ENCODE results near the gene SUCO.
"Not testable (repeated sequence)": the region's sequence is repeated elsewhere in the genome, so short reads cannot be mapped to it uniquely, and the experiment has no call there.

SUCO gene

DNA sequence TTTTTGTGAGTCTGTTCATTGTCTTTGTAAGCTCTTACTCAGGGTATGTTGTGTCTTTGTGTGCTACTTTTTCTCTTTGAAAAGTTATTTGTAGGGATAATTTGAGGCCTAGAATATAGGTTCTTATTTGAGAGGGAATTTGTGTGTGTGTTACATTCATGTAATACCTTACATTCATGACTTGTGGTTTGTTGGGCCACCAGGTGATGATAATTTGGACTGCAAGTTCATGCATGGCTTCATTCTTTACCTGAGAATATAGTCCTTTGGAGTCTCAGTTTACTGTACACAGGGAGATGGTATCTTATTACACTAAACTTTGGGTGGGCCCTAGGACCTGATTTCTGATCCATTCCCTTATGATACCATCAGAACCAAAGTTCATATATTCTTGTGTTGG is 74.2 kb downstream of the SUCO start:
- DNase-seq (ENCODE audit: low read depth in 2 of 2), result no peak

DNA sequence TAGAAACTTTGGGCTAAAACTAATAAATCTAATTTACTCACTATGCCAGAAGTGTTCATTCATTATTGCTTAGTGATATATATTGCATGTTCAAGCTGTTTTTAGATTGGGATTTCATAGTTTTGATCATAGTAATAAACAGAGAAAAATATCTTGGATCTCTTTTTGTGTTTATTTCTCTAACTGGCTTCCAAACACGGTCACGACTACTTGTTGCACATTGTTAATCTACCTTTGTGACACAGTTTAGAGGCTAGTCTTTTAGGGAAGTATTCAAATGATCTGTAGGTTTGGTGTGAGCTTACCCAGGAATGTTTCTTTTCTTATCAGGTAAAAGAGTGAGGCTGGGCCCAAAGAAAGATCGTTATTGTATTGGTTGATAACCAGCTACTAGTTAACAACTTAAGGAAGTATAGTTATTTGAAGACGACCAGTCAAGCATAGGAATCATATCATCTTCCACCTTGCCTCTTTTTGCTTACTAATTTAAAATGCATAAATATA is 75.2 kb downstream of the SUCO start:
- DNase-seq (ENCODE audit: low read depth in 2 of 2), result no peak

DNA sequence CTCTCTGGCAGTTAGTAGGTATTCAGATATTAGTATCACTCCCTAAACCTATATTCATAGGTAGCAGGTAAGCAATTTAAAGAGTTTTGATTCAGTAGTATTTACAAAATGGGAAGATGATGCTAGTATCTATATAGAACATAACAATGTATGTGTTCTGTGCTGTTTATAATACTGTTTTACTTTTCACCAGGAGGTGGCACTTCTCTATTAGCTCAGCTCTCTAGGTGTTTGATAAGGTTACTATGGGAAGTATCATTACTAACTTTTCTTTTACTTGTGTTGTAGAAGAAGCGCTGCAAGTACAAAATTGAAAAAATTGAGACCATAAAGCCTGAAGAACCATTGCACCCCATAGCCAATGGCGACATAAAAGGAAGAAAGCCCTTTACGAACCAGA is 76.6 kb downstream of the SUCO start:
- no peak for DNase-seq (ENCODE audit: low read depth in 2 of 2)

DNA sequence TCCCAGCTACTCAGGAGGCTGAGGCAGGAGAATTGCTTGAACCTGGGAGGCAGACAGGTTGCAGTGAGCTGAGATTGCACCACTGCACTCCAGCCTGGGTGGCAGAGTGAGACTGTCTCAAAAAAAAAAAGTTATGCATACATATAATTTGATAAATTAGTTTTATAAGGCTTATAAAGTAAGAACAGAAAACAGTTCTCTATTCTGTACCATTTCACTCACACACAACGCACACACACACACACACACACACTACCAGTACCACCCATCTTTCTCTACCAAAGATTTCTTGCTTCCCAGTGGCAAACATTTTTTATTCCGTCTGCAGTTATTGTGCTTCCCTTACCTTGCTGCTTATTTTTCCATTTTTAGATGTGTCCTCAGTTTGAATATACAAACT is 79.5 kb downstream of the SUCO start:
- DNase-seq (ENCODE audit: low read depth in 2 of 2), result no peak

DNA sequence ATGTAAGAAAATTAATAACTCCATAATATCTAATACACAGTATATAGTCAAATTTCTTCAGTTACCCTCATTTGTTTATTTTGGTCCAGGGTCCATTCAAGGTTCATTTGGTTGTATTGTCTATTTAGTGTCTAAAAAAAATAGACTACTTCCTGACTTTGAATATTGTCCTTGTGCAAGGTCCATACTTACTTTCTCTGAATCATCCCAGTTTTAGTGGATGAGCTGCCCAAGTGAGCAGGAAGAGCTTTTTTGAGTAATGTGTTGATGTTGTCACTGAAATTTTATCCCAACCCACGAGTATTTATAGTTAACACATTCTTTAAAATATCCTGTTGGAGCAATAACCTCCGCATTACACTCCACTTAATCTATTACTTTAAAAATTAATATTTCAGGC is 80.3 kb downstream of the SUCO start:
- no peak for DNase-seq (ENCODE audit: low read depth in 2 of 2)

DNA sequence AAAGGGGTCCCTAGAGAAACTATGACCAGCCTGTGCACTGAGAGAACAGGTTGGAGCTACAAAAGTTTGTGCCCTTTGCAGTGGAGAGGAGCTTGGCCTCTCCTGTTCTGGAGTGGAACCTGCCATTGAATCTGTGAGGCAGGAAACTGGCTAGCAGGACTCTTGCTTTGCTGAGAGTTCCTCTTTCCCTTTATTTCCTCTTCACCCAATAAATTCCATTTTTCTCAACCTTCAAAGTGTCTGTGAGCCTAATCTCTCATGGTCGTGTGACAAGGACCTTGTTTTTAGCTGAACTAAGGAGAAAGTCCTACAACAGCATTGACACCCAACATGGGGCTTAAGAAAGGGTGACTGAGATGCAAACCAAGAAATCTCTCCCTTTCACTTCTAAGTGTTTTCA is 83.2 kb downstream of the SUCO start:
- no peak for DNase-seq (ENCODE audit: low read depth in 2 of 2)

DNA sequence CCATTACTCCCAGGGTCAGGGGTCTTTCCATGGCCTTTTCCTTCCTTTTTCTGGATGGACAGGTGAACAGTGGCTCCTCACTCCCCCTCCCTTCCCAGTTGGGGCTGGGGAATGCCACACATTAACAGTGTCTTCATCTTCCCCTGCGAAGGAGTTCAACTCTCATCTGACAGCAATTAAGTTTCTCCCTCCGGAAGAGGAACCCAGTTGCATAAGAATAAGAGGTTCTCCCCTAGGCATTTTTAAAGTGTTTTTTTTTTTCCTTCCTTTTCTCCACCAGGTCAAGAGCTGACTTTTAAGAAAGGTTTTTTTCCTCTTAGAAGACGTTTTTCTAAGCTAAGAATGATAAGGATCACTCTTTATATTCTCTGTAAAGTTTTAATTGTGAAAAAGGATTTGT is 83.7 kb downstream of the SUCO start:
- no peak for DNase-seq (ENCODE audit: low read depth in 2 of 2)

DNA sequence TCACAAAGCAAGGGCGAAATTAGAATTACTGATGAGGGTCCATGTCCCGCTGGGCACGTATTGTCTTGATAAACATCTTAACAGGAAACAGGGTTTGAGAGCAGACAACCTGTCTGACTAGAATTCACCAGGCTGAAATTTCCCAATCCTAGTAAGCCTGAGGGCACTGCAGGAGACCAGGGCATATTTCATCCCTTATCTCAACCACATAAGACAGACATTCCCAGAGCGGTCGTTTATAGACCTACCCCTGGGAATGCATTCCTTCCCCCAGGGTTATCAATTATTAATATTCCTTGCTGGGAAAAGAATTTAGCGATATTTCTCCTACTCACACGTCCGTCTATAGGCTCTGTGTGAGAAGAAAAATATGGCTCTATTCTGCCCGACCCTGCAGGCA is 87.7 kb downstream of the SUCO start:
- not testable (repeated sequence) for DNase-seq (ENCODE audit: low read depth in 2 of 2)

DNA sequence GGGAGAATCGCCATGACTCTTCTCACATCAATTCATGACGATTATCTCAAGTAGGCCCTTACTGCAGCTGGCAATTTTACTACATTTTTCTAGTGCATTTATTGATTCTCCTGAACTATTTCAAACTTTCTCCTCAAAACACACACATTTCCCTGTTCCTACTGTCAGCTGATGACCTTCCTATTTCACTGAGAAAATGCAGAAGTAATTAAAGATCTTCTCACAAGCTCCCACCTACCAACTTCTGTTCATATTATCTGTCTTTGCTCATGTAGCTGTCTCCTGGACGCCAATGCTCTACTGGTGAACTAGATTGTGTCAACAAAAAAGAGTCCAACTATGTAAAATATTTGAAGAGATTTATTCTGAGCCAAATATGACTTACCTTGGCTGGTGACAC is 89.6 kb downstream of the SUCO start:
- DNase-seq (ENCODE audit: low read depth in 2 of 2), result no peak

DNA sequence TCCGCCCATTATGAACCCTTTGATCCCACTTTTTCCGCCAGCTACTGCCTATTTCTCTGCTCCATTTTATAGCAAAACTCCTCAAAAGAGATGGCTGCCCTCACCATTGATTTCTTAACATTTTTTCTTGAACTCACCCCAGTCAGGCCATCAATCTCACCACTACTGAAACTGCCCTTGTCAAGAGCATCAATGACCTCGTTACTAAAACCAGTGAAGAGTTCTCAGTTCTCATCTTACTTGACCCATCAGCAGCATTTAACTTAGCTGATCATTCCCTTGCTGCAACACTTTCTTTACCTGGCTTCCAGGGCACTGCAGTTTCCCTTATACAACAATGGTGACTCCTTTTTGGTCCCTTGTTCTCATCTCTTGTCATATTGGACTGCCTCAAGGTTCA is 90.8 kb downstream of the SUCO start:
- no peak for DNase-seq (ENCODE audit: low read depth in 2 of 2)

DNA sequence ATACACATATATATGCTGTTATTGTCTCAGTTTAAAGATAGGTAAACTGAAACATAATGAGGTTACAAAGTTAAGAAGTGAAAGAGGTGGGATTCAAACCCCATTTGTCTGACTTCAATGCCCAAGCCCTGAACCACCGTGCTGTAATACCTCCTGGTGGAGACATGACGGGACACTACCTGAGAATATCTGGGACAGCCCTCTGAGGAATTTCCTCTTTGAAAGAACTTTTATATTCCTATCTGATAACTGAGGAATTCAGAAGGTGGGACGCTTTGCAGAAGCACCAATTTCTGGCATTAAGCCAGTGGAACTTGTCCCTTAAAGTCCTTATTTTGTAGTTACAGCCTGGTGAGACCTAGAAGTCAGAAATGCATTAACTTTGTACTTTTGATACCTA is 93.9 kb downstream of the SUCO start:
- DNase-seq (ENCODE audit: low read depth in 2 of 2), result no peak

DNA sequence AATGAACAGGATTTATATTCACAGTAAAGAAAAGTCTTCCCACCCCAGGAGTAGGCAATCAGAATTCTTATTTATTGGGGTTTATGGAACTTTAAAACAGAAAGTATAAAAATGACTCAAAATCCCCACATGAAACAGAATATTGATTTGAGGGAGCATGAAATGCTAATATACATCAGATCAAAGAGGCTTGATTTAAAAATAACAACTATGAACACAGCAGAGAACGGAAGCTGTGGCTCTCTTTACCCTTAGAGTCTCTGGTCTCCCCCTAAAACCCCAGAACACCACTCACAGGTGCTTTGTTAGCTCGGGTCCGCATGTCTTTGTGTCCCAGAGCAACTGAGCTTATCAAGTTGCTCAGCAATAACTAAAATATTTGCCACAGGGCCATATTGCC is 94.8 kb downstream of the SUCO start:
- DNase-seq (ENCODE audit: low read depth in 2 of 2), result no peak

DNA sequence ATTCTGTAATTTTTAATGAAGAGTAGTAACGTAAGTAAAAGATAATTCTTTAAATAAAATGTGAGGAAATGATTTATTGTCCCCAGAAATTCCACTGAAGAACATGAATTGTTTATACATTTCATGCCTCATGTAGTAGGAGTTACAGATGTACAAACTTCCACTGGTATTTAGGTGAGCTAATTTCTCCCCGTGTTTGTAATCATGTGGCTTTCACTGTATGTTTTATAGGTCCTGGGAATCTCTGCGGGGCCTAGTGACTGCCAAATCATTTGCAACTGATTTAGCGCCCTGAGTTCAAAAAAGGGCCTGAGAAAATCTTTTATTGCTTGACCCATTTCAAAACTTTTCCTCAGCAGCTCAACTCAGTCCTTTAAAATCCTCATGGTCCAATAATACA is 95.5 kb downstream of the SUCO start:
- DNase-seq (ENCODE audit: low read depth in 2 of 2), result no peak

DNA sequence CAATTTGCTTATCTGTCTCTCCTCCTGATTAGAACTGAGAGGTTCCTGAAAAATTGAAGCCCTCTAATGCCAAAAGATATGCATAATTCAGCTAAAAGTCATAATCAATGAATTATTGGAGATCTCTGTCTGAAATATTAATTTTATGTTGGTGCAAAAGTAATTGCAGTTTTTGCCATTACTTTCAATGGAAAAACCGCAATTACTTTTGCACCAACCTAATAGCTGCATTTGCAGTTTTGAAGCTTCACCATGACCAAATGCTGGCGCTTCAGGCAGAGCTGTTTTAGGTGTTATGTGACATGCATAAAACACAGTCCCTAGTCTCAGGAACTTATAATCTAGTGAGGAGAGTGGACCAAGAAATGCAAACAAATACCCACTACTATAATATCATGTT is 96.2 kb downstream of the SUCO start:
- DNase-seq (ENCODE audit: low read depth in 2 of 2), result no peak

DNA sequence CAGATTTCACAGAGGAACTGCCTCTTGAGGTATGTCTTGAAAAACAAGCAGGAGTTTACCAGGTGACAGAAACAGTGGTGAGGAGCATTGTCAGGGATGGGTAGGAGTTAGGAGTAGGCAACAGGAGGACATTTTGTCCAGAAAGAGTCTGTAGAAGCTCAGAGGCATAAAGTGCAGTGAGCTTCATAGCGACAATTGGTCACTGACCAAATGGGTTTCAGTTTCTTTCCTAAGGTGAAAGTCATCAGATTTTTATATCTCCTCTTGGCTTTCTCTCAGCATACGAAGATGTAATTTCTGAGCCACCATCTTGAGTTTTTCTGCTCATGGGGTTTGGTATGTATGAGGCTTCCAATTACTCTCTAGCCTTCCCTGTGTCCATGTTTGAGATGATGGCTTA is 96.7 kb downstream of the SUCO start:
- no peak for DNase-seq (ENCODE audit: low read depth in 2 of 2)

DNA sequence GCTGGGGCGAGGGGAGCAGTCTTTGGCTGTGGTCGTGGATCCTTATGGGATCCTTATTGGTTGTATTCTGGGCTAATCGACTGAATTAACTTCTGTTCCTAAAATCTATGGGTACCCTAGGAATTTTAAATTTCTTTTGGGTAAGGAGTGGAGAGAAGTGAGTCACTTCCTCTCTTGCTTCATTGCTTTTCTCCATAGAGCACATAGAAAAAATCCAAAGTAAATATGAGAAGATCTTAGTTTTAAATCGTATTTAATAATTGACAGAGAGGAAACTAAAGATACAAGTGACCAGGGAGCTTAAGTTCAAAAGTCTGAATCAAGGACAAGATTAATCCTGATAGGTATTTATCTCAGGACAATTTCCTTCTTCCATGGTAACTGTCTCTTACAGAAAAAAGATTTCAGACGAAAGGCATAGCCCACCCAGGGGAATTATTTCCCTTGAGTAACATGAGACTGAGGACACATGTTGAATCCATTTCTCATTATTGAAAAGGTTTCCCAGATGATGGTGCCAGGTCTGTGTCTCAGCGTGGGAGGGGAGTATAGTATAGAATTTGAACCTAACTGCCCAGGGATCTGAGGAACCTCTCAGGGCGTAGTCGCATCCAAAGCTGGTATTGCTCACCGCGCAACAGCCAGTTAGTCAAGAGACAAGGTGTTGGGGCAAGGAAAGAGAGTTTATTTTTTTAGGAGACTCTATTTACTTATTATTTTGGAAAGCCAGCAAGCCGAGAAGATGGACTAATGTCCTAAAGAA is 97.3 kb downstream of the SUCO start:
- no peak for DNase-seq (ENCODE audit: low read depth in 2 of 2)

DNA sequence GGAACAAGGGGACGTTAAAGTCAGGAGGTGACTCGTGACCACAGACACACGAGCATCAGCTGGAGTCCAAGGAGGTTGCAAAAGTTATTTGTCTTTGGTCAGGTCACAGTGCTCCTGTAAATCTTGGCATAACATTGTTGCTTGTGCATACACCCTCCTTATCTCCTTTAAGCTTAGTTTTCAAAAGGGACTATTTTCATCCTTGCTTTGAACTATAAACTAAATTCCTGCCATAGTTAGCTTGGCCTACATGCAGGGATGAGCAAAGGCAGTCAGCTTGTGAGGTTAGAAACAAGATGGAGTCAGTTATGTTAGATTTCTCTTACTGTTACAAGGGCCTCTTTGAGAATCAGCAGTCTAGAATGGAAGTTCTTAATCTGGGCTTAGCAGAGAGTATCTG is 97.9 kb downstream of the SUCO start:
- DNase-seq (ENCODE audit: low read depth in 2 of 2), result no peak

DNA sequence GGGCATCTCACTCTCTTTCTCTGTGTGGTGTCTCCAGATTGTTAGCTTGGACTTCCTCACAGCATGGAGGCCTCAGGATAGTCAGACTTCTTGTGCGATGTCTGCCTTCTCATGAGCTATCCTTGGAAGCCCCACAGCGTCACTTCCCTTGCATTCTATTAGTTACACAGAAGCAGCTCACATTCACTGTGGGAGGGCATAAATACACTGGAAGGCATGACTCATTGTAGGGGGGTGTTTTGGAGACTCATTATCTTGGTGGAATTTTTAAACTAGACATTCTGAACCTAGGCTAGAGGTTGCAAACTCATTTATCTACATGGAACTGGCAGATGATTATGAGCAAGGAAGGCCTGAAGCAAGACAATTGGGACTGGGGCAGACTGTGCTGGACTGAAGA is 104.6 kb downstream of the SUCO start:
- peak; percentile 28 to 35 for DNase-seq (ENCODE audit: low read depth in 2 of 2)

DNA sequence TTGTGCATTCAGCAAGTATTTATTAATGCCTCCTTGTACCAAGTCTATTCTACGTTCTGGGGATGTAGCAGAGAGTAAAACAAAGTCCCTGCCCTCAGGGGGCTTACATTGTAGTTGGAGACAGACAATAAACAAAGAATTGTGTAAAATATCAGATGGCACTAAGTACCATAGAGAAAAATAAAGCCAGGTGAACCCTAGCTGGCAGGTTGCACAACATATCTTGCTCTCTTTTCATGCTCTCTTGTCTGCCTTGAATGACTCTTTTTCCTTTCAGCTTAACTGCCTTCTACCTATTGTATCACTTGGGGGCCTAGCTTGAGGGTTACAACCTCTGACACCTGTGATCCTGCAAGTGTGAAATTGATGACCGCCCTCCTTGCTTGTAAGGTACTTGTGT is 105.3 kb downstream of the SUCO start:
- DNase-seq (ENCODE audit: low read depth in 2 of 2), result no peak

DNA sequence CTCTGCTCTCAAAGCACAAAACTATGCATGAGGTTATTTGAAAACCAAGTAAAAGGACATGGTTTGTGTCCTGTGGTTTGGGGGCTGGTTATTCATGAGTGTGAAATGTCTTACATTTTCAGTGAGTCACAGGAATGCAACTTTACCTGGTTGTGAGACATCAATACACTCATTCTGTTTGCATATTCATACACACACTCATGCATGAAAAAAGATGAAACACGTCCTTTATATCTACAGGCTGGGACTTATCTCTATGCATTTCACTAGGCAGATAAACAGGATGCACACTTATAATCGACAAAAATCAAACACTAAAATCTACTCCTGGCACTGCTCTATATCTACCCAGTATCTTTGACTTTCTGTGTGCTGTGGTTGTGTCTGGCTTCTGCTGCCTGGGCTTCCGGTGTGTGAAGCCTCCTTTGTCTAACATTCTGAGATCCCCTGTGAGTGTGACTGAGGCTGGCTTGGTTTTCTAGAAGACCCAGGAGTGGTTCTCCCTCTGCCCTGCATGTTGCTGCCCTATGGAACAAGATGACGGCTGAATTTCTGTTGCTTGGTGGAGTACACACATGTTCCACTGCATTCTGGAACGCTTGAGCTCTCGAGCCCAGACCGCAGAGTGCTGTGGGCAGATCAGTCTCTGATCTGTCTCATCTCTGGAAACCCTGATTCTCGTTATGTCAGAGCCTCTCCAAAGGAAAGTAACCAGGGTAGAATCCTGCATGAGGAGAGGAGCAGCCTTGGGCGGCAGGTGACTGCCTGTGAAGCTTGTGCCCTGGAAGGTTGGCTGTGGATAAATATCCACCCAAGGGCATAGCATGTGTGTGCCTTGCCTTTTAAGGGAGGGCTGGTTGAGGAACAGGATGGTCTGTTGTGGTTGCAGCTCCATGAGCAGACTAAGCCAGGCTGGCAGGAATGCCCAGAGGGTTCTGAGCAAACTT is 106.2 kb downstream of the SUCO start:
- peak; percentile 65 to 74 for DNase-seq (ENCODE audit: low read depth in 2 of 2)

DNA sequence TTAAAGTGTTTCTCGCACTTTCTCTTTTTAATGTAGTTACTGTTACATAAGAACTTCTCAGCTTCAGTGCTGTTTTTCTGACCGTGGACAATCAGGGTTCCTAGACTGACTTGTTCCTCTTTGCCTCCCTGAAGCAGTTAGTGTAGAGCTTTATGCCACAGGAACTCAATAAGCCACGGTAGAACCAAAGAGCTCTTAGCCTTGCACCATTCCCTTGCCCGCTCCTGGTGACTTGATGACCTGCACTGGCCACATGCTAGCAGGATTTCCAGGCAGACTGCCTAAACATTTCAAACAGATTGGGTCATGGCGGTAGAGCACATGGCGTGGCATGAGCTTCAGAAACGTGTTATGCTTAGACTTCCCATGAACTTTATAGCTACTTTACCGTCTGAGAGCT is 107.2 kb downstream of the SUCO start:
- no peak for DNase-seq (ENCODE audit: low read depth in 2 of 2)

DNA sequence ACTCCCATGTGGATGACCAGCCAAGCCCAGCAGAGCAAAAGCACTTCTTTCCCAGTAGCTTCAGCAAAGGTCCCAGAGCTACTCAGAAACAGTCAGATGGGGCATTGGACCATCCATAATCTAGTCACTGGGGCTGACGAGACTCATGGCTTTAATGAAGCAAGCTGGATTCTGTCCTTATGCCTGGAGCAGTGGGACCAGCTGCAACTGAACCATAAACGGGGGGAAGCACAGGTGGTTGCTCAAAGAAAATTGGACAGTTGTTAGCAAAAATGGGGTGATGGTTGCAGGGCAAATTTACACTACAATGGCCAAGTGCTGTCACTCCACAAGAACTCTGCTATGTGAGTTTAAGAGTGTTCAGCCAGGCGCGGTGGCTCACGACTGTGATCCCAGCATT is 108.5 kb downstream of the SUCO start:
- DNase-seq (ENCODE audit: low read depth in 2 of 2), result no peak

DNA sequence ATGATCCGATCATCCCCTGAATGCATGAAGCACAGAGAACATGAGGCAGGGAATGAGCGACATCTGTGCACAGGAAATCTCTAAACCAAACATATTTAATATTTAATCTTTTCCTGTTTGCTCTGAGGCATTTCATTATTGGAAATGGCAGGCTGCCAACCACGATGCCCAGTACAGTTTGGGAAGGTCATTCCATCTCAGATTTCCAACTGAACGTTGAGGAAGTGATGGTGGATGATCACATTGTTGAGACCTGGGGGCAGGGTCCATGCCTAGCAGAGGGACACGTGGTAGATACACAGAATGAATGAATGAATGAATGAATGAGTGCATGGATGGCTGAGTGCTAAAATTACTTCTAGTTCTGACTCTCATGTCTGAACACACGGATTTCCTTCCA is 110.0 kb downstream of the SUCO start:
- DNase-seq (ENCODE audit: low read depth in 2 of 2), result no peak
